ENCODE measurements around the gene FKBP5. TPM values are rescaled to one million over a fixed set of nuclear protein-coding genes. Genes with fewer than 3 reads are reported as not detected.

FKBP5 gene
- polyA plus RNA-seq, 1 donor from 2014 or later = 1.2 TPM

DNA sequence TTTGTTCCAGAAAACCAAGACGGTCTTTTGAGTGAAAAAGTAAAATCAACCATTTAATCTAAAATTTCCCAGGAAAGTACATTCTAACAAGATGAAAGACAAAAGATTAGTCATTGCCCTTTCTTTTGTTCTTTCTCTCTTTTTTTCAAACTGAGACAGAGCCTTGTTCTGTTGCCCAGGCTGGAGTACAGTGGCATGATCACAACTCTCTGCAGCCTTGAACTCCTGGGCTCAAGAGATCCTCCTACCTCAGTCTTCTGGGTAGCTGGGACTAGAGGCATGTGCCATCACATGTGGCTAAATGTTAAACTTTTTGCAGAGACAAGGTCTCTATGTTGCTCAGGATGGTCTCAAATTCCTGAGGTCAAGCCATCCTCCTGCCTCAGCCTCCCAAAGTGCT, 75.0 kb downstream of the FKBP5 start:
- Histone ChIP-seq H3K27me3 (ENCODE audit: insufficient read depth, low read depth, low read length) (no peaks in the 10 kb centered on the region), H3K9ac (ENCODE audit: low read length) (no peak overlapping the region), H3K9me2 (ENCODE audit: insufficient read depth, low read length) (no peaks in the 10 kb centered on the region), H2AFZ (ENCODE audit: low read depth, low read length) (no peak overlapping the region), H3K79me2 (replicated peaks; ENCODE audit: insufficient read depth, low read length) (no peaks in the 10 kb centered on the region), H3K9me3 (ENCODE audit: low read length) (no peaks in the 10 kb centered on the region), H3K4me2 (ENCODE audit: low read length) (no peak overlapping the region), H4K20me1 (ENCODE audit: insufficient read depth) (no peaks in the 10 kb centered on the region), H3K36me3 (ENCODE audit: insufficient read depth, low read length) (no peaks in the 10 kb centered on the region), H3K27ac (ENCODE audit: low read length) (no peak overlapping the region), H3K4me3 (ENCODE audit: low read length) (no peak overlapping the region), H3F3A (ENCODE audit: insufficient read depth, low read length, poor library complexity, severe bottlenecking) (no peaks in the 10 kb centered on the region)
- TF ChIP-seq EP300 (conservative IDR thresholded peaks at IDR 0.05; ENCODE audit: poor library complexity, severe bottlenecking) (no peak), EZH2 (IDR thresholded peaks at IDR 0.05; ENCODE audit: borderline replicate concordance, insufficient read depth, low read length, poor library complexity, severe bottlenecking) (no peak), SMC3 (conservative IDR thresholded peaks at IDR 0.05; ENCODE audit: poor library complexity) (no peak), TAF1 (IDR thresholded peaks at IDR 0.05; ENCODE audit: low read depth) (no peak), RAD21 (conservative IDR thresholded peaks at IDR 0.05) (no peak), MXI1 (conservative IDR thresholded peaks at IDR 0.05; ENCODE audit: poor library complexity, severe bottlenecking) (no peak), POLR2AphosphoS5 (IDR thresholded peaks at IDR 0.05) (no peak)
- TF ChIP-seq, protein P1, sequence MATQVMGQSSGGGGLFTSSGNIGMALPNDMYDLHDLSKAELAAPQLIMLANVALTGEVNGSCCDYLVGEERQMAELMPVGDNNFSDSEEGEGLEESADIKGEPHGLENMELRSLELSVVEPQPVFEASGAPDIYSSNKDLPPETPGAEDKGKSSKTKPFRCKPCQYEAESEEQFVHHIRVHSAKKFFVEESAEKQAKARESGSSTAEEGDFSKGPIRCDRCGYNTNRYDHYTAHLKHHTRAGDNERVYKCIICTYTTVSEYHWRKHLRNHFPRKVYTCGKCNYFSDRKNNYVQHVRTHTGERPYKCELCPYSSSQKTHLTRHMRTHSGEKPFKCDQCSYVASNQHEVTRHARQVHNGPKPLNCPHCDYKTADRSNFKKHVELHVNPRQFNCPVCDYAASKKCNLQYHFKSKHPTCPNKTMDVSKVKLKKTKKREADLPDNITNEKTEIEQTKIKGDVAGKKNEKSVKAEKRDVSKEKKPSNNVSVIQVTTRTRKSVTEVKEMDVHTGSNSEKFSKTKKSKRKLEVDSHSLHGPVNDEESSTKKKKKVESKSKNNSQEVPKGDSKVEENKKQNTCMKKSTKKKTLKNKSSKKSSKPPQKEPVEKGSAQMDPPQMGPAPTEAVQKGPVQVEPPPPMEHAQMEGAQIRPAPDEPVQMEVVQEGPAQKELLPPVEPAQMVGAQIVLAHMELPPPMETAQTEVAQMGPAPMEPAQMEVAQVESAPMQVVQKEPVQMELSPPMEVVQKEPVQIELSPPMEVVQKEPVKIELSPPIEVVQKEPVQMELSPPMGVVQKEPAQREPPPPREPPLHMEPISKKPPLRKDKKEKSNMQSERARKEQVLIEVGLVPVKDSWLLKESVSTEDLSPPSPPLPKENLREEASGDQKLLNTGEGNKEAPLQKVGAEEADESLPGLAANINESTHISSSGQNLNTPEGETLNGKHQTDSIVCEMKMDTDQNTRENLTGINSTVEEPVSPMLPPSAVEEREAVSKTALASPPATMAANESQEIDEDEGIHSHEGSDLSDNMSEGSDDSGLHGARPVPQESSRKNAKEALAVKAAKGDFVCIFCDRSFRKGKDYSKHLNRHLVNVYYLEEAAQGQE (IDR thresholded peaks at IDR 0.05; ENCODE audit: borderline replicate concordance) = no peak
- TF ChIP-seq, protein P2, sequence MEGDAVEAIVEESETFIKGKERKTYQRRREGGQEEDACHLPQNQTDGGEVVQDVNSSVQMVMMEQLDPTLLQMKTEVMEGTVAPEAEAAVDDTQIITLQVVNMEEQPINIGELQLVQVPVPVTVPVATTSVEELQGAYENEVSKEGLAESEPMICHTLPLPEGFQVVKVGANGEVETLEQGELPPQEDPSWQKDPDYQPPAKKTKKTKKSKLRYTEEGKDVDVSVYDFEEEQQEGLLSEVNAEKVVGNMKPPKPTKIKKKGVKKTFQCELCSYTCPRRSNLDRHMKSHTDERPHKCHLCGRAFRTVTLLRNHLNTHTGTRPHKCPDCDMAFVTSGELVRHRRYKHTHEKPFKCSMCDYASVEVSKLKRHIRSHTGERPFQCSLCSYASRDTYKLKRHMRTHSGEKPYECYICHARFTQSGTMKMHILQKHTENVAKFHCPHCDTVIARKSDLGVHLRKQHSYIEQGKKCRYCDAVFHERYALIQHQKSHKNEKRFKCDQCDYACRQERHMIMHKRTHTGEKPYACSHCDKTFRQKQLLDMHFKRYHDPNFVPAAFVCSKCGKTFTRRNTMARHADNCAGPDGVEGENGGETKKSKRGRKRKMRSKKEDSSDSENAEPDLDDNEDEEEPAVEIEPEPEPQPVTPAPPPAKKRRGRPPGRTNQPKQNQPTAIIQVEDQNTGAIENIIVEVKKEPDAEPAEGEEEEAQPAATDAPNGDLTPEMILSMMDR (IDR thresholded peaks at IDR 0.05; ENCODE audit: poor library complexity, severe bottlenecking) = no peak

DNA sequence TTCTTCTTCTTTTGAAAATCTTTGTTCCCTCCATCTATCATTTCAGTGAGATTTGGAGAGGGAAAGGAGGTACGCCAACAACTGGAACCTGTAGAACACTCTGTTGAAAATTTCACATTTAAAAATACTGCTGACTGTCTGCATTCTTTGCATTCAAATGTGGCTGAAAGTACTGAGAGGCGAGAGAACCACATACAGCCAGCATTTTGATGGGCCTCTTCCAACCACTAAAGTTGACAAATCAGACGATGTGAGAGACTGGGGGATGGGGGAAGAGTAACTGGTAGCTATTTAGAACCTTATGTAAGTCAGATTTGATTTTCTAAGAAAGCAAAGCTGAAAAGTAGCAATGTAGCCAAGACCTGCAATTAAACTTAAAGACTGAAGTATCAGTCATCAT, 77.5 kb downstream of the FKBP5 start:
- Histone ChIP-seq H3K9me3 (ENCODE audit: low read length) (no peaks in the 10 kb centered on the region), H3K79me2 (replicated peaks; ENCODE audit: insufficient read depth, low read length) (no peaks in the 10 kb centered on the region), H3K27ac (ENCODE audit: low read length) (no peak overlapping the region), H3K9ac (ENCODE audit: low read length) (no peak overlapping the region), H3K4me2 (ENCODE audit: low read length) (no peak overlapping the region), H3K36me3 (ENCODE audit: insufficient read depth, low read length) (no peaks in the 10 kb centered on the region), H3K9me2 (ENCODE audit: insufficient read depth, low read length) (no peaks in the 10 kb centered on the region), H4K20me1 (ENCODE audit: insufficient read depth) (no peaks in the 10 kb centered on the region), H3F3A (ENCODE audit: insufficient read depth, low read length, poor library complexity, severe bottlenecking) (no peaks in the 10 kb centered on the region), H2AFZ (ENCODE audit: low read depth, low read length) (no peak overlapping the region), H3K4me3 (ENCODE audit: low read length) (no peak overlapping the region), H3K27me3 (ENCODE audit: insufficient read depth, low read depth, low read length) (no peaks in the 10 kb centered on the region)
- TF ChIP-seq RAD21 (conservative IDR thresholded peaks at IDR 0.05) (no peak), SMC3 (conservative IDR thresholded peaks at IDR 0.05; ENCODE audit: poor library complexity) (no peak), POLR2AphosphoS5 (IDR thresholded peaks at IDR 0.05) (no peak), EZH2 (IDR thresholded peaks at IDR 0.05; ENCODE audit: borderline replicate concordance, insufficient read depth, low read length, poor library complexity, severe bottlenecking) (no peak), EP300 (conservative IDR thresholded peaks at IDR 0.05; ENCODE audit: poor library complexity, severe bottlenecking) (no peak), TAF1 (IDR thresholded peaks at IDR 0.05; ENCODE audit: low read depth) (no peak)
- TF ChIP-seq, protein P2 (IDR thresholded peaks at IDR 0.05; ENCODE audit: poor library complexity, severe bottlenecking) = no peak

All from neural cell (in vitro differentiated cells).